Endothelial cell of umbilical vein (primary cell): Measurements from ENCODE around the gene SSR1.

Experiments
- CTCF ChIP-seq, 2 donors: IDR thresholded peaks; 1 replicate in 1 of 2; 2 replicates in 1 of 2; pipeline ENCODE4 v1.5.1; 2011; ENCODE audit warnings: low read length in 2 of 2, mild to moderate bottlenecking in 2 of 2, moderate library complexity in 2 of 2, control low read depth in 1 of 2, inconsistent platforms in 1 of 2, low read depth in 1 of 2; ENCODE audit not compliant: insufficient read depth in 1 of 2; ENCODE audit errors: extremely low read depth in 1 of 2
- EZH2 ChIP-seq: IDR thresholded peaks from 2 replicates; pipeline ENCODE4 v1.6.1; 2012; ENCODE audit warnings: borderline replicate concordance, low read depth, mild to moderate bottlenecking, moderate library complexity, low read length, inconsistent platforms; ENCODE audit not compliant: severe bottlenecking
- JUN ChIP-seq: IDR thresholded peaks from 2 replicates; pipeline ENCODE4 v1.6.1; 2011; ENCODE audit warnings: borderline replicate concordance, low read depth; ENCODE audit not compliant: insufficient read length, insufficient read depth
- MYC ChIP-seq: IDR thresholded peaks from one replicate; pipeline ENCODE4 v1.6.1; 2011; ENCODE audit warnings: mild to moderate bottlenecking, low read depth, low read length
- POLR2A ChIP-seq: IDR thresholded peaks from 2 replicates; pipeline ENCODE4 v1.6.1; 2012; ENCODE audit warnings: low read depth, mild to moderate bottlenecking, control low read depth, low read length
- POLR2AphosphoS5 ChIP-seq: IDR thresholded peaks from 2 replicates; pipeline ENCODE4 v1.6.1; 2012; ENCODE audit warnings: low read depth, mild to moderate bottlenecking, control low read depth, low read length, moderate library complexity; ENCODE audit not compliant: insufficient read depth

- TF ChIP-seq CTCF (IDR thresholded peaks at IDR 0.05; ENCODE audit: extremely low read depth in 1 of 2, insufficient read depth in 1 of 2, low read depth in 1 of 2, low read length in 2 of 2) (no peak), POLR2AphosphoS5 (no peak), POLR2A (no peak), JUN (no peak), EZH2 (no peak), MYC (no peak)
Observed at GRCh38 chr6:7255918-7256317, 57.1 kb downstream of the SSR1 start.
